ENCODE measurements around the gene C11orf54. TPM values are rescaled to one million over a fixed set of nuclear protein-coding genes. Genes with fewer than 3 reads are reported as not detected.
"Not testable (repeated sequence)": the region's sequence is repeated elsewhere in the genome, so short reads cannot be mapped to it uniquely, and the experiment has no call there.

The C11orf54 gene
- polyA plus RNA-seq, 2 of the 4 experiments (the other 2 are of a cell fraction): 12.4 to 27.6 TPM

DNA sequence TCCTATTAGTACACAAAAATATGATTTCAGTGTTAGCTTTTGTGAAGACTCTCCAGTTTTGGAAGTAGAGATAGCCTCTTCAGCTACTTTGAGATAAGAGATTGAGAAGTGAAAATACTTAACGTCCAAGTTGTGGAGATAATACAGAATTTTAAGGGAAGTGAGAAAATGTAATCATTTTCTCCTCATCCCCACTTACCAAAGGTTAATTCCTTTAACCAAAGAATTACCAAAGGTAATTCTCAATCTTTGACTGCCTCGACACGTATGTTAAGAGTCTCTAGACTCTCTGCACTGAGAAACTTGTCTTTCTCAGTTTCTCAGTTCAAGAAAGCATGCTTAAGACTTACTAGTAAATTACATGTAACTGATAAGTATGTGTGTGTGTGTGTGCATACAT is 15.3 kb downstream of the C11orf54 start:
- Histone ChIP-seq H3K9me3 (no peaks in the 10 kb centered on the region), H3K4me2 (no peak overlapping the region), H3K4me3 (no peak overlapping the region), H3K4me1 (no peaks in the 10 kb centered on the region), H3K27ac (no peak overlapping the region)
- ChIA-PET POLR2A (interaction anchor here (0.6 to 0.8 kb wide), 2 partner anchors 33 to 371 kb away, joined by 3 read pairs; no protein-coding TSS in a partner anchor), CTCF (no interaction called here)
- TF ChIP-seq FOSB (CRISPR knock-in tag; IDR thresholded peaks at IDR 0.05) (no peak), CHD4 (IDR thresholded peaks at IDR 0.05; ENCODE audit: borderline replicate concordance) (no peak)
- DNase-seq (ENCODE audit: low read depth in 1 of 2, low spot score in 1 of 2): no peak
- no peak for FAIRE-seq
- ATAC-seq: no peak
- 76% methylated on average over 3 of the region's 3 CpGs for WGBS (ENCODE audit: missing lambda C conversion rate)

DNA sequence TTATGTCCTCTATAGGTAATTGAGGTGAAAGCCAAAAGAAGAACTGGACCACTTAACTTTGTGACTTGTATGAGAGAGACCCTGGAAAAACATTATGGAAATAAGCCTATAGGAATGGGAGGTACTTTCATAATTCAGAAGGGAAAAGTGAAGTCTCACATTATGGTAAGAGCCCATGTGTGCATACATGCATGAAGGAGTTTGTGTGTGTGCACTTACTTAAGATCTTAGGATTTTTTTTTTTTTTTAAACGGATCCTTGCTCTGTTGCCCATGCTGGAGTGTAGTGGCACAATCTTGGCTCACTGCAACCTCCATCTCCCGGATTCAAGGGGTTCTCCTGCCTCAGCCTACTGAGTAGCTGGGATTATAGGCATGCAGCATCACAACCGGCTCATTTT is 15.8 kb downstream of the C11orf54 start:
- Histone ChIP-seq H3K4me2 (no peak overlapping the region), H3K9me3 (no peaks in the 10 kb centered on the region), H3K4me3 (no peak overlapping the region), H3K27ac (no peak overlapping the region), H3K4me1 (no peaks in the 10 kb centered on the region)
- FAIRE-seq (no peak), DNase-seq (ENCODE audit: low read depth in 1 of 2, low spot score in 1 of 2) (no peak), ATAC-seq (no peak)
- WGBS (ENCODE audit: missing lambda C conversion rate): 75% methylated on average over 3 of the region's 3 CpGs
- ChIA-PET CTCF (no interaction called here), POLR2A (no interaction called here)
- TF ChIP-seq TFCP2L1 (CRISPR knock-in tag; IDR thresholded peaks at IDR 0.05): no peak
- TF ChIP-seq POLR2AphosphoS2 (conservative IDR thresholded peaks at IDR 0.05; ENCODE audit: low read length): no peak
- TF ChIP-seq, protein P1, sequence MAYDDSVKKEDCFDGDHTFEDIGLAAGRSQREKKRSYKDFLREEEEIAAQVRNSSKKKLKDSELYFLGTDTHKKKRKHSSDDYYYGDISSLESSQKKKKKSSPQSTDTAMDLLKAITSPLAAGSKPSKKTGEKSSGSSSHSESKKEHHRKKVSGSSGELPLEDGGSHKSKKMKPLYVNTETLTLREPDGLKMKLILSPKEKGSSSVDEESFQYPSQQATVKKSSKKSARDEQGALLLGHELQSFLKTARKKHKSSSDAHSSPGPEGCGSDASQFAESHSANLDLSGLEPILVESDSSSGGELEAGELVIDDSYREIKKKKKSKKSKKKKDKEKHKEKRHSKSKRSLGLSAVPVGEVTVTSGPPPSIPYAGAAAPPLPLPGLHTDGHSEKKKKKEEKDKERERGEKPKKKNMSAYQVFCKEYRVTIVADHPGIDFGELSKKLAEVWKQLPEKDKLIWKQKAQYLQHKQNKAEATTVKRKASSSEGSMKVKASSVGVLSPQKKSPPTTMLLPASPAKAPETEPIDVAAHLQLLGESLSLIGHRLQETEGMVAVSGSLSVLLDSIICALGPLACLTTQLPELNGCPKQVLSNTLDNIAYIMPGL (CRISPR knock-in tag; IDR thresholded peaks at IDR 0.05; ENCODE audit: borderline replicate concordance): no peak
- no peak for TF ChIP-seq JUN (IDR thresholded peaks at IDR 0.05)
- no peak for TF ChIP-seq SMC3 (IDR thresholded peaks at IDR 0.05)
- TF ChIP-seq RCOR1 (IDR thresholded peaks at IDR 0.05; ENCODE audit: low read depth, low read length): no peak
- TF ChIP-seq, protein P2, sequence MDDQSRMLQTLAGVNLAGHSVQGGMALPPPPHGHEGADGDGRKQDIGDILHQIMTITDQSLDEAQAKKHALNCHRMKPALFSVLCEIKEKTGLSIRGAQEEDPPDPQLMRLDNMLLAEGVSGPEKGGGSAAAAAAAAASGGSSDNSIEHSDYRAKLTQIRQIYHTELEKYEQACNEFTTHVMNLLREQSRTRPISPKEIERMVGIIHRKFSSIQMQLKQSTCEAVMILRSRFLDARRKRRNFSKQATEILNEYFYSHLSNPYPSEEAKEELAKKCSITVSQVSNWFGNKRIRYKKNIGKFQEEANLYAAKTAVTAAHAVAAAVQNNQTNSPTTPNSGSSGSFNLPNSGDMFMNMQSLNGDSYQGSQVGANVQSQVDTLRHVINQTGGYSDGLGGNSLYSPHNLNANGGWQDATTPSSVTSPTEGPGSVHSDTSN (IDR thresholded peaks at IDR 0.05): no peak
- no peak for TF ChIP-seq KDM5A (IDR thresholded peaks at IDR 0.05)
- no peak for TF ChIP-seq HDAC2 (IDR thresholded peaks at IDR 0.05)
- TF ChIP-seq ESRRA (IDR thresholded peaks at IDR 0.05; ENCODE audit: borderline replicate concordance, low read length): no peak
- no peak for TF ChIP-seq BHLHE40 (IDR thresholded peaks at IDR 0.05; ENCODE audit: low read depth, low read length)
- TF ChIP-seq RARB (CRISPR knock-in tag; IDR thresholded peaks at IDR 0.05): no peak
- TF ChIP-seq RAD21 (conservative IDR thresholded peaks at IDR 0.05 in 1 of 2, IDR thresholded peaks at IDR 0.05 in 1 of 2): no peak
- no peak for TF ChIP-seq NFE2L2 (conservative IDR thresholded peaks at IDR 0.05; ENCODE audit: low read length)
- TF ChIP-seq, protein P3, sequence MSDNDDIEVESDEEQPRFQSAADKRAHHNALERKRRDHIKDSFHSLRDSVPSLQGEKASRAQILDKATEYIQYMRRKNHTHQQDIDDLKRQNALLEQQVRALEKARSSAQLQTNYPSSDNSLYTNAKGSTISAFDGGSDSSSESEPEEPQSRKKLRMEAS (IDR thresholded peaks at IDR 0.05): no peak
- no peak for TF ChIP-seq ZSCAN20 (CRISPR knock-in tag; IDR thresholded peaks at IDR 0.05)
- no peak for TF ChIP-seq NR3C1 (IDR thresholded peaks at IDR 0.05)
- TF ChIP-seq CHD4 (IDR thresholded peaks at IDR 0.05; ENCODE audit: borderline replicate concordance): no peak

DNA sequence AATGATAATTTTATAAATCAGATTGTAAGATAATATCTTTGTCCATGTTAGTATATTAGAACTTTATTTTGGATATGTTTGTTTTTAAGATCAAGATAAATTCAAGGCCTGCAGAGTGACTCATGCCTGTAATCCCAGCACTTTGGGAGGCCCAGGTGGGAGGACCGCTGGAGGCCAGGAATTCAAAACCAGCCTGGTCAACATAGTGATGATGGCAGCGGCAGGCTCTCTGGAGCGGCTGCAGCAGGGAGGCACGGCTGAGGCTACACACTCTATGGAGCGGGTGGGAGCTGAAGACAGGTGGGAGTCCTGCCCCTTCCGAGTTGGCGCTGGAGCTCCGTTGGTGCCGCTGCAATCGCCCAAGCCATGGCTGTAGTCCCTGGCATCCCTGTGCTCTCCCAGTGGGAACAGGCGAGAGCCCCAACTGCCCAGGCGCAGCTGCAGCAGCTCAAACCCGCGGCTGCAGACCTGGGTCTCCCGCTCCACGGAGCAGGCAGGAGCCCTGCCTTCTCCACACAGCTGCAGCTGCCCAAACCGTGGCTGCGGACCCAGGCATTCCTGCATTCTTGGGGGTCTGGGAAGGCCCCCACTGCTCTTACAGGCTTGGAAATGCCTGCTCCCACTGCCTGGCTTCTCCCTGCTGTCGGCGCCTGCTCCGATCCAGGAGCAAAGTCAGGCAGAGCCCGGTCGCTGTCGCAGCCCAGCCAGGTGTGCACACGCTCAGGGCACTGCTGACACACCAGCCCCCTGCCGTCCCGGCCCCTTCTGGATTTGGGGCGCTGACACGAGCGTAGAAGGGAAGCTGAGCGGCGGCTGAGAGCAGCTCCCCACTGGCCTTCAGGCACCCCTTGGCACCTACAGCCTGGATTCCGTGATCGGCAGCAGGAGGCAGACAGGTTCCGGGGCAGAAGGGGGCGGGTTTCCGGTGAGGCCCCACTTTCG is 16.7 kb downstream of the C11orf54 start:
- Histone ChIP-seq H3K27ac (no peak overlapping the region), H3K4me2 (no peak overlapping the region), H3K4me3 (no peak overlapping the region), H3K9me3 (no peaks in the 10 kb centered on the region), H3K4me1 (no peaks in the 10 kb centered on the region)
- POLR2A ChIA-PET: no interaction called here
- TF ChIP-seq NR3C1 (IDR thresholded peaks at IDR 0.05): no peak
- no peak for TF ChIP-seq ZFP36 (IDR thresholded peaks at IDR 0.05; ENCODE audit: borderline replicate concordance, partially characterized antibody)
- TF ChIP-seq, protein P4, sequence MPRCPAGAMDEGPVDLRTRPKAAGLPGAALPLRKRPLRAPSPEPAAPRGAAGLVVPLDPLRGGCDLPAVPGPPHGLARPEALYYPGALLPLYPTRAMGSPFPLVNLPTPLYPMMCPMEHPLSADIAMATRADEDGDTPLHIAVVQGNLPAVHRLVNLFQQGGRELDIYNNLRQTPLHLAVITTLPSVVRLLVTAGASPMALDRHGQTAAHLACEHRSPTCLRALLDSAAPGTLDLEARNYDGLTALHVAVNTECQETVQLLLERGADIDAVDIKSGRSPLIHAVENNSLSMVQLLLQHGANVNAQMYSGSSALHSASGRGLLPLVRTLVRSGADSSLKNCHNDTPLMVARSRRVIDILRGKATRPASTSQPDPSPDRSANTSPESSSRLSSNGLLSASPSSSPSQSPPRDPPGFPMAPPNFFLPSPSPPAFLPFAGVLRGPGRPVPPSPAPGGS (IDR thresholded peaks at IDR 0.05): no peak
- no peak for TF ChIP-seq MAFK (IDR thresholded peaks at IDR 0.05; ENCODE audit: partially characterized antibody)
- TF ChIP-seq, protein P2 (IDR thresholded peaks at IDR 0.05): no peak
- TF ChIP-seq, protein P5, sequence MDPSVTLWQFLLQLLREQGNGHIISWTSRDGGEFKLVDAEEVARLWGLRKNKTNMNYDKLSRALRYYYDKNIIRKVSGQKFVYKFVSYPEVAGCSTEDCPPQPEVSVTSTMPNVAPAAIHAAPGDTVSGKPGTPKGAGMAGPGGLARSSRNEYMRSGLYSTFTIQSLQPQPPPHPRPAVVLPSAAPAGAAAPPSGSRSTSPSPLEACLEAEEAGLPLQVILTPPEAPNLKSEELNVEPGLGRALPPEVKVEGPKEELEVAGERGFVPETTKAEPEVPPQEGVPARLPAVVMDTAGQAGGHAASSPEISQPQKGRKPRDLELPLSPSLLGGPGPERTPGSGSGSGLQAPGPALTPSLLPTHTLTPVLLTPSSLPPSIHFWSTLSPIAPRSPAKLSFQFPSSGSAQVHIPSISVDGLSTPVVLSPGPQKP (IDR thresholded peaks at IDR 0.05; ENCODE audit: low read depth, low read length): no peak
- CTCF ChIA-PET: no interaction called here
- FAIRE-seq (no peak), ATAC-seq (no peak), DNase-seq (ENCODE audit: low read depth in 1 of 2, low spot score in 1 of 2) (no peak)
- WGBS (ENCODE audit: missing lambda C conversion rate): 94% methylated on average over 25 of the region's 38 CpGs

DNA sequence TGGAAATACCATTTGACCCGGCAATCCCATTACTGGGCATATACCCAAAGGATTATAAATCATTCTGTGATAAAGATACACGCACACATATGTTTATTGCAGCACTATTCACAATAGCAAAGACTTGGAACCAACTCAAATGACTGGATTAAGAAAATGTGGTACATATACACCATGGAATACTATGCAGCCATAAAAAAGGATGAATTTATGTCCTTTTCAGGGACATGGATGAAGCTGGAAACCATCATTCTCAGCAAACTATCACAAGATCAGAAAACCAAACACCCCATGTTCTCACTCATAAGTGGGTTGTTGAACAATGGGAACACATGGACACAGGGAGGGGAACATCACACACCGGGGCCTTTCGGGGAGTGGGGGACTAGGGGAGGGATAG is 17.7 kb downstream of the C11orf54 start:
- H3K4me3 ChIP-seq; DNase-seq (ENCODE audit: low read depth in 1 of 2, low spot score in 1 of 2); H3K4me2 ChIP-seq; CTCF ChIA-PET; ATAC-seq; H3K9me3 ChIP-seq; H3K27ac ChIP-seq; POLR2A ChIA-PET; FAIRE-seq; H3K4me1 ChIP-seq: not testable (repeated sequence)
- WGBS (ENCODE audit: missing lambda C conversion rate): 93% methylated on average over 4 of the region's 4 CpGs
